CD4-positive, alpha-beta T cell (primary cell): Measurements from ENCODE around the gene LRRC57. TPM values are rescaled to one million over a fixed set of nuclear protein-coding genes. Genes with fewer than 3 reads are reported as not detected.
"Not testable (repeated sequence)": the region's sequence is repeated elsewhere in the genome, so short reads cannot be mapped to it uniquely, and the experiment has no call there.

Source experiments
- ATAC-seq: fragments of 200-7000 bp; cut with Tn5 transposase; one replicate; pipeline ENCODE4 v1.10.0; 2022; ENCODE audit warnings: mild to moderate bottlenecking; ENCODE audit not compliant: poor library complexity
- CTCF ChIA-PET: fragments of 350-600 bp; sonication (Branson Sonifier 250); formaldehyde crosslinking; loops from one replicate; lab custom pipeline; 2021; ENCODE audit warnings: antibody characterized with exemption, inconsistent platforms; lab: Charles Lee
- POLR2A ChIA-PET: fragments of 350-600 bp; sonication (Branson Sonifier 250); formaldehyde crosslinking; loops from one replicate; lab custom pipeline; 2021; ENCODE audit warnings: antibody characterized with exemption, inconsistent platforms; lab: Charles Lee
- DNase-seq, 14 experiments: peaks; one replicate each; pipeline ENCODE4 v3.0.0-alpha.2; 2013 to 2020; ENCODE audit warnings: mixed read lengths in 2 of 14
- H3K27ac ChIP-seq, 2 donors: one replicate each; pipeline versions ENCODE4 v1.5.1 to v1.7.0; 2013; ENCODE audit warnings: low read length in 2 of 2, low read depth in 1 of 2, mild to moderate bottlenecking in 1 of 2
- H3K27me3 ChIP-seq, 2 experiments: 1 replicate in 1 of 2; 2 replicates in 1 of 2; pipeline versions ENCODE4 v1.6.1 to v1.7.0; 2013; ENCODE audit warnings: low read length in 2 of 2, control low read depth in 1 of 2, mild to moderate bottlenecking in 1 of 2, moderate library complexity in 1 of 2; ENCODE audit not compliant: insufficient read depth in 2 of 2, control insufficient read depth in 1 of 2
- H3K36me3 ChIP-seq: one replicate; pipeline ENCODE4 v1.6.1; 2013; ENCODE audit warnings: low read length, control low read depth; ENCODE audit not compliant: insufficient read depth
- H3K4me1 ChIP-seq: one replicate; pipeline ENCODE4 v1.6.1; 2013; ENCODE audit warnings: low read length, control low read depth; ENCODE audit not compliant: insufficient read depth
- H3K4me3 ChIP-seq: one replicate; pipeline ENCODE4 v1.5.1; 2013; ENCODE audit warnings: mild to moderate bottlenecking, low read length, moderate library complexity
- H3K9me3 ChIP-seq, 2 experiments: 1 replicate in 1 of 2; 2 replicates in 1 of 2; pipeline versions ENCODE4 v1.6.1 to v1.7.0; 2013; ENCODE audit warnings: low read length in 2 of 2, mild to moderate bottlenecking in 2 of 2, control low read depth in 1 of 2, moderate library complexity in 1 of 2; ENCODE audit not compliant: control insufficient read depth in 1 of 2, insufficient read depth in 1 of 2
- H3K27ac Mint-ChIP-seq: one replicate; pipeline ENCODE4 v1.8.0; 2020; ENCODE audit warnings: mixed read lengths
- H3K27me3 Mint-ChIP-seq: one replicate; pipeline ENCODE4 v1.8.0; 2021; ENCODE audit warnings: mixed read lengths
- H3K36me3 Mint-ChIP-seq: one replicate; pipeline ENCODE4 v1.8.0; 2021; ENCODE audit warnings: low read depth, mixed read lengths
- H3K4me1 Mint-ChIP-seq: one replicate; pipeline ENCODE4 v1.8.0; 2021; ENCODE audit warnings: low read depth, mixed read lengths
- H3K4me3 Mint-ChIP-seq: one replicate; pipeline ENCODE4 v1.8.0; 2020; ENCODE audit warnings: mild to moderate bottlenecking, mixed read lengths
- H3K9me3 Mint-ChIP-seq: one replicate; pipeline ENCODE4 v1.8.0; 2020; ENCODE audit warnings: mixed read lengths
- CTCF ChIP-seq: fragments of 200-600 bp; IDR thresholded peaks from one replicate; pipeline ENCODE4 v1.8.0; 2022; ENCODE audit warnings: antibody characterized with exemption, mild to moderate bottlenecking
- intact Hi-C, 2 experiments: fragments of 100-400 bp; cut with DNase I in 1 of 2; cut with micrococcal nuclease in 1 of 2; formaldehyde crosslinking; loops; one replicate each; pipeline versions ENCODE4 v1.15.1 to v1.9.0; 2023 to 2025; cut with DNase I, micrococcal nuclease
- total RNA-seq, 174 experiments: library from RNA in 2 of 174; stranded (reverse) in 2 of 174; gene quantifications; one replicate each; pipeline ENCODE4 v1.2.3 and lab custom pipeline; 2021 to 2026

The LRRC57 gene
- total RNA-seq, 2 experiments from 2014 or later, result 25.8 to 29.6 TPM

GRCh38 chr15:42558739-42559138, 10.1 kb upstream of the LRRC57 start:
- DNase-seq (no peak), ATAC-seq (no peak)
- no peak overlapping the region for H3K27ac ChIP-seq
- ChIA-PET POLR2A (no interaction called here), CTCF (interaction anchor here (0.7 kb wide), 1 partner anchor 368 kb away, joined by 3 read pairs; no protein-coding TSS in a partner anchor)
- intact Hi-C loops, result loop anchor here in 1 of 2 experiments (10.0 kb wide), 1 partner anchor 86 kb away; no protein-coding TSS in a partner anchor
- H3K27ac Mint-ChIP-seq, result no peak overlapping the region
- no peak overlapping the region for H3K4me3 ChIP-seq
- H3K4me1 Mint-ChIP-seq, result peaks cover 9% of the 10 kb centered on the region
- no peaks in the 10 kb centered on the region for H3K9me3 ChIP-seq
- H3K9me3 Mint-ChIP-seq, result no peaks in the 10 kb centered on the region
- no peak for TF ChIP-seq CTCF
- peaks cover 47% of the 10 kb centered on the region for H3K36me3 ChIP-seq
- H3K27me3 Mint-ChIP-seq, result no peaks in the 10 kb centered on the region
- H3K27me3 ChIP-seq, result no peaks in the 10 kb centered on the region
- H3K4me3 Mint-ChIP-seq, result no peak overlapping the region
- H3K4me1 ChIP-seq, result no peaks in the 10 kb centered on the region
- peaks cover 57% of the 10 kb centered on the region for H3K36me3 Mint-ChIP-seq

- DNase-seq, H3K9me3 Mint-ChIP-seq, H3K27me3 Mint-ChIP-seq, H3K27me3 ChIP-seq, ATAC-seq, H3K27ac Mint-ChIP-seq, CTCF ChIA-PET, H3K27ac ChIP-seq, H3K4me1 ChIP-seq, H3K4me3 ChIP-seq, H3K9me3 ChIP-seq, H3K4me3 Mint-ChIP-seq: not testable (repeated sequence)
- POLR2A ChIA-PET, result interaction anchor here (0.9 kb wide), 1 partner anchor 8 kb away, joined by 4 read pairs; the partner anchor contains the start of gene LRRC57
- intact Hi-C loops, result loop anchor here in 1 of 2 experiments (10.0 kb wide), 1 partner anchor 88 kb away; no protein-coding TSS in a partner anchor
- peaks cover 36% of the 10 kb centered on the region for H3K36me3 ChIP-seq
- H3K36me3 Mint-ChIP-seq, result peaks cover 48% of the 10 kb centered on the region
- H3K4me1 Mint-ChIP-seq, result peaks cover 22% of the 10 kb centered on the region
Measured at GRCh38 chr15:42556550-42557207, 8.1 kb upstream of the LRRC57 start.

- peaks cover 26% of the 10 kb centered on the region for H3K36me3 Mint-ChIP-seq
- H3K4me3 Mint-ChIP-seq, result no peak overlapping the region
- Histone ChIP-seq H3K27me3 (no peaks in the 10 kb centered on the region), H3K9me3 (no peaks in the 10 kb centered on the region), H3K36me3 (peaks cover 7% of the 10 kb centered on the region), H3K27ac (no peak overlapping the region), H3K4me3 (no peak overlapping the region), H3K4me1 (peaks cover 16% of the 10 kb centered on the region)
- intact Hi-C loops, result loop anchor here in 1 of 2 experiments (10.0 kb wide), 1 partner anchor 91 kb away; no protein-coding TSS in a partner anchor
- no peak for ATAC-seq
- ChIA-PET POLR2A (no interaction called here), CTCF (interaction anchor here (0.7 to 1.2 kb wide), 2 partner anchors 10 to 27 kb away, joined by 4 to 5 read pairs; no protein-coding TSS in a partner anchor)
- no peak for TF ChIP-seq CTCF
- peaks cover 40% of the 10 kb centered on the region for H3K4me1 Mint-ChIP-seq
- no peak for DNase-seq
- no peak overlapping the region for H3K27ac Mint-ChIP-seq
- no peaks in the 10 kb centered on the region for H3K9me3 Mint-ChIP-seq
- no peaks in the 10 kb centered on the region for H3K27me3 Mint-ChIP-seq
Measured at GRCh38 chr15:42553554-42553953, 5.0 kb upstream of the LRRC57 start.
